Renal cortex interstitium (tissue), 11 donors: ENCODE measurements around the gene GINS2. TPM values are rescaled to one million over a fixed set of nuclear protein-coding genes. Genes with fewer than 3 reads are reported as not detected.

Experiments
- DNase-seq, 11 donors: peaks; one replicate each; pipeline ENCODE4 v3.0.0-alpha.2; 2013; ENCODE audit warnings: low read depth in 9 of 11, low spot score in 4 of 11; ENCODE audit errors: extremely low read depth in 1 of 11
- polyA plus RNA-seq, 3 donors: library from polyadenylated mRNA; unstranded; fragments of 120-200 nt; gene quantifications; one replicate each; pipeline ENCODE4 v1.2.1, GENCODE V29; 2013; ENCODE audit not compliant: insufficient read length in 3 of 3

The GINS2 gene
- polyA plus RNA-seq, 3 donors, result 16.8 to 23.8 (median 20.0) TPM

DNA sequence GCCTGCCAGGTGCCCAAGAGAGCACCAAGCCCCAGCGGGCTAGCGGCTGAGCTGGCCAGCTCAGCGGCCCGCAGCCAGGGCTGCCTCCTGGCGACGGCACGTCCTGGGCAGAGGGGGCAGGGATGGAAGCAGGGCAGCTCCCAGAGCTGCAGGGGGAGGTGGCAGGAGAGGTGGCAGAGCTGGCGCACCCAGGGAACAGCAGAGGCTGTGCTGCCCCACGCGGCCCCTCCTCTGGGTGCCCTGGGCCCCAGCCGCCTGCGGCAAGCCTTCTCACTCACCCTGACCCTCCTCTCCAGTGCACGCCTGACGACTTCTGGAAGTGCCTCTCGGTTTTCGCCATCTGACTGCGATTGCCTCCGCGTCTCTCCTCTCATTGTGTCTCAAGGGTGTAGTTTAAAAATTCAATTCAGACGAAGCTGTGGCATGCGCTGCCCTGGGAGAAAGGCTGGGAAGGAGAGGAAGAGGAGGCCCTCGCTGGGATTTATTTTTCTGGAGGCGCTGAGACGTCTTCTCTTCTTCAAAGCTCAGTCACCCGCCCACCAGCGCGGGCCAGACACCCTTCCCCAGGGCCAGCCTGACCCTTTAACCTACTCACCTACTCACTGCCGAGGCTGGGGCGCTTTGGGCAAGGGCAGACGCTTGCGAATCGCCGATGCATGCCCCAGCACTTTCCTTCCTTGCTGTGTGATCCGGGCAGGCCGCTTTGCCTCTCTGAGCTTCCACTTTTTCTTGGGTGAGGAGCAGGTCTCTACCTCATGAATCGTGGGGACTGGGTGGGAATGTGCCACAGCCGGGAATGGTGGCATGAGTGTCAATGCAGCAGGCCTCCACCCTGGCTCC is 50.7 kb downstream of the GINS2 start:
- DNase-seq, result no peak

- DNase-seq, result no peak
Measured at GRCh38 chr16:85637061-85637807, 51.5 kb downstream of the GINS2 start.

GRCh38 chr16:85636234-85636812 is 52.4 kb downstream of the GINS2 start:
- DNase-seq, result no peak

- no peak for DNase-seq
Measured at GRCh38 chr16:85635545-85636140, 53.1 kb downstream of the GINS2 start.

- no peak for DNase-seq
Measured at GRCh38 chr16:85634747-85635544, 53.8 kb downstream of the GINS2 start.

- DNase-seq, result no peak
Measured at GRCh38 chr16:85633888-85634287, 54.9 kb downstream of the GINS2 start.

GRCh38 chr16:85633438-85633743 is 55.4 kb downstream of the GINS2 start:
- no peak for DNase-seq

DNA sequence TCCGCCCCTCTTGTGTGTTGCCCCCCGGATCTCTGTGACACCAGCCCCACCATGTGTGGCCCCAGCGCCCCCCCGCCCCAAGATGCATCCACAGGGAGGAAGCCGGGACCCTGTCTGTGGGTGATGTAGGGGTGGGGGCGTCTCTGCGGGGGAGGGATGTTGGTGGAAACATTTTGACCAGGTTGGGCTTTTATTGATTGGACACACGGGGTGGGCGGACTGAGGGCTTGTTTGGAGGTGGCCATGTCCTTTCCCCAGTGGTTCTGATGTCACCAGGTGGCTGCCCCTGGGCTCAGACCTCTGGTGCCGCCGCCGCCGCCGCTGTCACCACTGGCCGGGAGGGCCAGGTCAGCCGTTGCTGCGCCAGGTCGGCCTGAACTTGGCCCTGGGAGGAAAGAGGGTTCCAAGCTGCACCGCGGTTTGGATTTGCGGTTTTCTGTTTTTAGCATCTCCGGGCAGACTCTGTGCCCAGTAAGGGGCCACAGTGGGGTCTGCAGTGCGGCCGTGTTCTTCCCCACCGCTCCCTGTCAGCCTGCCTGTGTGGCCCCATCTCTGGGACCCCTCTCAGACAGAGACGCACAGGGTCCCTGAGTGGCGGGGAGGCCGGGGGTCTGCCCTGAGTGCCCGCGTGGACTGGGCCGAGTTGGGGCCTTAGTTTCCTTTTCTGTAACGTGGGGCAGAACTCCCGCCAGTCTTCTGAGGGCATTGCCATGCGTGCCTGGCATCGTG is 55.9 kb downstream of the GINS2 start:
- no peak for DNase-seq

GRCh38 chr16:85631802-85632393 is 56.9 kb downstream of the GINS2 start:
- no peak for DNase-seq

DNA sequence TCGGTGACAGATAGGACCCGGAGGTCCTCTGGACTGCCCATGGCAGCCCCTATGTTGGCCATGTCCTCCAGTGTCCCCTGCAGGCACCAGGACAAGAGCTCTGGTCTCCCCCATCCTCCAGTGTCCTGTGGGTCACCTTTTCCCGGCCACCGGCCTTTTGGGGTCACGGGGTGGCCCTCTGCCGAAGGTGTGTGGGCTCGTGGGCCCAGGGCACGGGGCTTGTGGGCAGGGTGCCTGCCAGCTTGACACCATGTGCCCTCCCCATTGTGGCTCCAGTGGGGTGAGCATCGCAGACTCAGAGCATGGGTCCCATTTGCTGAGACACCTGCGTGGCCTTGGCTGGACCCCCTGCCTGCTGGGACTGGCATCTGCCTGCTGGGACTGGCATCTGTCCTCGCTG is 57.5 kb downstream of the GINS2 start:
- no peak for DNase-seq

DNA sequence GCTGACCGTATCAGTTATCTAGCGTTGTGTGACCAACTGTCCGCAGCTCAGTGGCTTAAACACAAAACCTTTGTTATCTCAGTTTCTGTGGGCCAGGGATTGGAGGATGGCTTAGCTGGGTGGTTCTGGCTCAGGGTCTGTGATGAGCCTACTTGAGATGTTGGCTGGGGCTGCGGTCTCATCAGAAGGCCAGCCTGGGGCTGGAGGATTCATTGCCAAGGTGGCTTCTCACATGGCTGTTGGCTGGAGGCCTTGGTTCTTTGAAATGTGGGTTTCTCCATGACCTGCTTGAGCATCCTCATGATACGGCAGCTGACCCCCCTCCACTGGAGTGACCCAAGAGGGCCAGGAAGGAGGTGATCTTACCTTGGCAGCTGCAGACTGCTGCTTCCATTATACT is 58.9 kb downstream of the GINS2 start:
- no peak for DNase-seq

GRCh38 chr16:85629326-85629725 is 59.4 kb downstream of the GINS2 start:
- no peak for DNase-seq

DNA sequence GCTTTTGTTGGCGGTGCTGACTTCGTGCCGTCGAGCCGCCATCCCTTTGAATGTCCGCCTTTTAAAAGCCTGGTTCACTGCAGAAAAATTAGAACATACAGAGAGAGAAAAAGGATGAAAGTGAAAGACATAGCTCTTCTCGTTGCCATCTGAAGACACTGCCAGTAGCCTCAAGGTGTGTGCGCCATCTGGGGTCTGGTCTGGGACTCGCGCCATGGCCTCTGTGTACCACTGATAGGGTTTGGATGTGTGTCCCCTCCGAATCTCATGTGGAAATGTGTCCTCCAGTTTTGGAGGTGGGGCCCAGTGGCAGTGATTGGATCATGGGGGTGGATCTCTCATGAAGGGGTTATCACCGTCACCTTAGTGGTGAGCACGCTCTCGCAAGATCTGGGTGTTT is 60.1 kb downstream of the GINS2 start:
- no peak for DNase-seq

GRCh38 chr16:85628265-85628556 is 60.5 kb downstream of the GINS2 start:
- DNase-seq, result no peak

DNA sequence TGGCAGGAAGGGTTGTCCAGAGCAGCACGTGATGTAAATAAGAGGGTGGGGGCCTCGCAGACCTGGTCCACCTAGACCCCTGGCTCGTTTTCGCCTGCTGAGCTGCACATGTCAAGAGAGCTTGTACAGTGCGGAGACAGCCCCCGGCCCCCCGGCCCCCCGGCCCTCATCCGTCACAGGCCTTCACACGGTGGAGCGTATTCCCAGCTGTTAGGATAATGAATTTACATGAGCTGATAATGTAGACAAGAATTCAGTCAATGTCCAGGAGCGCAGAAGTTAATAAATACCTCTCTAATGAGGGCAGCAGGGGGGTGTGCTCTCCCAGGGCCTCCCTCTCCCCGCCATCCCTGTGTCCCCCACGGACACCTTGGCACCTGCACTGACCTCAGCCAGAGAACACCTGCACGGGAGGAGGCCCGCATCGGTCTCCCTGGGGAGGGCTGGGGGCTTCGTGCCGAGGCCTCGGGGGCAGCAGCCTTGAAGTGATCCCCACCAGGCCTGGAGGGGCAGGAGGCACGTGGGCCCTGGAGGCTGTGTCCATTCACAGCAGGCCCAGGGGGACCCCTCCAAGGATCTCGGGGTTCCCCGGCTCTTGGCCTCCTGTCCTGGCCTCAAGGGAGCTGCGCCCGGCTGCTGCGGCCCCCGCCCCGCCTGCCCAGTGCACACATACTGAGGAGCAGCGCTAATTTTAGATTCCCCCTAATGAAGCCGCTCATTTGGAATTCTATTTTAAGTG is 61.1 kb downstream of the GINS2 start:
- no peak for DNase-seq

GRCh38 chr16:85627089-85627488 is 61.7 kb downstream of the GINS2 start:
- no peak for DNase-seq
